ENCODE results near the gene PDCD11. TPM values are rescaled to one million over a fixed set of nuclear protein-coding genes. Genes with fewer than 3 reads are reported as not detected.
"Not testable (repeated sequence)": the region's sequence is repeated elsewhere in the genome, so short reads cannot be mapped to it uniquely, and the experiment has no call there.

Gene PDCD11
- total and polyA plus RNA-seq, 5 donors from 2014 or later, result 7.1 to 26.9 (median 9.5) TPM

DNA sequence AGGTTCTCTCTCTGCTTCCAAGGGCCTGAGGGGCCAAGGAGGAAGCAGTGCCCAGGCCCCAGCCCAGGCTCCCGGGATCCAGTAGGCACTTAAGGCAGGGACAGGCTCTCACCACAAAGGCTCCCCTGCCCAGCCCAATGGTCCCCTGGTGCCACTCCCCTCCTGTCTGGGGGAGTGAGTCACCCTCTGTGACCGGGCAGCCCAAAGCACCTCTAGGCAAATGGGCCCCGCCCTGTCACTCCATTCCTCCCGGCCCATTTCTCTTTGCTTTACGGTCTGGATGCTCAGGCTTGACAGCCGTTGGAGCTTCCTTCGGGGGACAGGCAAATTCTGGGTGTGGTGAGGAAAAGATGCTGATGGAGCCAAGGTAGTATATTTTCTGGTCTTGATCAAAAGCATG lies 82.7 kb downstream of the PDCD11 start, which contains the start of gene CALHM3:
Gene CALHM3 (minus strand): TSS at position 106 of the 400 bp plus-strand sequence. CDS start 208 bp downstream, outside the sequence.
- Histone ChIP-seq H3K4me3 (ENCODE audit: low read depth, low read length) (no peak within 1 kb of the TSS), H3K27ac (ENCODE audit: insufficient read depth, low read length, poor library complexity, severe bottlenecking) (no peak within 1 kb of the TSS), H3K9me3 (ENCODE audit: control insufficient read depth in 2 of 2, low read length in 2 of 2) (no peaks in the 10 kb centered on the region), H3K36me3 (ENCODE audit: control insufficient read depth, insufficient read depth, low read length) (no peaks in the 10 kb centered on the region), H3K27me3 (ENCODE audit: control insufficient read depth, insufficient read depth, low read length) (no peaks in the 10 kb centered on the region), H3K4me1 (ENCODE audit: control insufficient read depth, insufficient read depth, low read length, poor library complexity, severe bottlenecking) (no peaks in the 10 kb centered on the region)
- no peak for DNase-seq
- H3K27me3 Mint-ChIP-seq, result peaks cover under 1% of the 10 kb centered on the region
- H3K4me1 Mint-ChIP-seq, result peaks cover 0 to 11% (median 5%) of the 10 kb centered on the region in 4 donors
- no peaks in the 10 kb centered on the region for H3K9me3 Mint-ChIP-seq
- peak within 1 kb of the TSS in 1 of 3 donors; percentile 13 for H3K27ac Mint-ChIP-seq
- no peak for ATAC-seq (ENCODE audit: low read depth in 2 of 2)
- H3K4me3 Mint-ChIP-seq, result no peak within 1 kb of the TSS
- no peaks in the 10 kb centered on the region for H3K36me3 Mint-ChIP-seq

DNA sequence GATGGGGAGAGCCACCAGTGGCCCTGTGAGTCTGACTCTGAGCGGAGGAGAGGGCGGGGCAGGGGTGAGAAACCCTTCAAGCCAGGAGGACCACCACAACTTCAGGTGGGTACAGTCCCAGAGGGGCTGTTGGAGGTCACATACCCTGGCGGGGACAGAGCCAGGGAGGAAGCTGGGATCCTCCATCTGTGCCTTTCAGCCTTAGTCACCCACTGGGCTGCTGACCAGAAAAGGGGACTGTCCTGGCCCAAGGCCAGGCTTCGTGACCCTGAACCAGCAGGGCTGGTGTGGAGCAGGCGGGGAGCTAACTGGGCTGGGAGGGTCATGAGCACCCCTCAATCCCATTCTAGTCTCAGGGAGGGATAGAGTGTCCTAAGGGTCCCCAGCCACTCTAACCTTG lies 84.1 kb downstream of the PDCD11 start:
- H3K4me1 Mint-ChIP-seq, result peaks cover 0 to 11% (median 5%) of the 10 kb centered on the region in 4 donors
- Histone ChIP-seq H3K27me3 (ENCODE audit: control insufficient read depth, insufficient read depth, low read length) (no peaks in the 10 kb centered on the region), H3K27ac (ENCODE audit: insufficient read depth, low read length, poor library complexity, severe bottlenecking) (no peak overlapping the region), H3K9me3 (ENCODE audit: control insufficient read depth in 2 of 2, low read length in 2 of 2) (no peaks in the 10 kb centered on the region), H3K4me1 (ENCODE audit: control insufficient read depth, insufficient read depth, low read length, poor library complexity, severe bottlenecking) (no peaks in the 10 kb centered on the region), H3K36me3 (ENCODE audit: control insufficient read depth, insufficient read depth, low read length) (no peaks in the 10 kb centered on the region), H3K4me3 (ENCODE audit: low read depth, low read length) (no peak overlapping the region)
- no peak for ATAC-seq (ENCODE audit: low read depth in 2 of 2)
- no peaks in the 10 kb centered on the region for H3K36me3 Mint-ChIP-seq
- no peak overlapping the region for H3K4me3 Mint-ChIP-seq
- no peak overlapping the region for H3K27ac Mint-ChIP-seq
- H3K9me3 Mint-ChIP-seq, result no peaks in the 10 kb centered on the region
- no peak for DNase-seq
- no peaks in the 10 kb centered on the region for H3K27me3 Mint-ChIP-seq

DNA sequence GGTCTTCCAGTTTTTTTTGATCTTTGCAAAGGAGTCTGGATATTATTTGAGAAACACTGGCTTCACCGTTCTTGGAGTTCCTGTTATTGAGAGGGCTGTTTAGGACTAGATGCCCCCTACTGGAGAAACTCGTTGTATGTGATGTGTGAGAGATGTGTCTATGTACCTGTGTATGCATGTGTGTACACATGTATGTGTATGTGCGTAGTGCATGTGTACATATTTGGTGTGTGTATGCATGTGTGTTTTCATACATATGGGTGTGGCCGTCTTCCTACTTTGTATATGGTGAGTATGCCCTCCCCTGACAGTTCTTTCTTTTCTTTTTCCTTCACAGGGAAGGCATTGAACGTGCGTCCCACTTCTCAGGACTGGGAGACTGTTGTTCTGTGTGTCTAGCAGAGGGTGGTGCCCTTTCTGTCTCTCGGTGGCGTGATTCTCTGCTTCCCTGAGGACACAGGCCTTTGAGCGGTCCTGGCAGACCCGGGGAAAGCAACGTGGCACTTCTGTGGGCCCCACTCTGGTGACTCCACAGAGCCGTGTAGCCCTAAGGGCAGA lies 85.6 kb downstream of the PDCD11 start:
- DNase-seq (peak in 2 of 3 donors; percentile 72 to 87), ATAC-seq (ENCODE audit: low read depth in 2 of 2) (peak; percentile 77 to 81)
- Mint-ChIP-seq H3K4me3 (no peak overlapping the region), H3K9me3 (no peaks in the 10 kb centered on the region), H3K27ac (peak overlapping the region in 1 of 3 donors; percentile 39), H3K4me1 (peaks cover 0 to 11% (median 9%) of the 10 kb centered on the region in 4 donors), H3K36me3 (no peaks in the 10 kb centered on the region), H3K27me3 (no peaks in the 10 kb centered on the region)
- Histone ChIP-seq H3K36me3 (ENCODE audit: control insufficient read depth, insufficient read depth, low read length) (no peaks in the 10 kb centered on the region), H3K9me3 (ENCODE audit: control insufficient read depth in 2 of 2, low read length in 2 of 2) (no peaks in the 10 kb centered on the region), H3K27ac (ENCODE audit: insufficient read depth, low read length, poor library complexity, severe bottlenecking) (no peak overlapping the region), H3K4me3 (ENCODE audit: low read depth, low read length) (no peak overlapping the region), H3K27me3 (ENCODE audit: control insufficient read depth, insufficient read depth, low read length) (no peaks in the 10 kb centered on the region), H3K4me1 (ENCODE audit: control insufficient read depth, insufficient read depth, low read length, poor library complexity, severe bottlenecking) (no peaks in the 10 kb centered on the region)

DNA sequence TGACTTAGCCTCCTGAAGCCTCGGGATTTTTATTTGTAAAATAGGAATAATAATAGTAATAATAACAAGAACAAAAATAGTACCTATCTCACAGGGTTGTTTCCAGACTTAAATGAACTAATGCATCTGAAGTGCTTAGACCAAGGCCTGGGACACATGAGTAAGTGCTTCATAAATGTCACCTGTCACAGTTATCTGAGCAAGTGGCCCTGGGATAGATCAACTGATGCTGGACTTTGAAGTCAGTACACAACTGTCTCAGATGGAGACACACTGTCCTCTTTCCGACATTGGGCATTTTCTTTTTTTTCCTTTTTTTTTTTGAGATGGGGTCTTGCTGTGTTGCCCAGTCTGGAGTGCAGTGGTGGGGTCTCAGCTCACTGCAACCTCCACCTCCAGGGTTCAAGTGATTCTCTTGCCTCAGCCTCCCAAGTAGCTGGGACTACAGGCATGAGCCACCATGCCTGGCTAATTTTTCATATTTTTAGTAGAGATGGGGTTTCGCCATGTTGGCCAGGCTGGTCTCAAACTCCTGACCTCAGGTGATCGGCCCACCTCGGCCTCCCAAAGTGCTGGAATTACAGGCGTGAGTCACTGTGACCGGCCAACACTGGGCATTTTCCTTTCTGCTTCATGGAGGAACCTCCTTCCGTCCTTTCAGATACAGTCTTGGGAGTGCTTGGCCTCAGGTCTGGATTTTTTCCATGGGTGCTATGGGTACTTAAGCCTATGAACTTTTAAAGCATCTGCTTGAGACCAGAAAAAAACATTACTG lies 90.4 kb downstream of the PDCD11 start:
- ATAC-seq (ENCODE audit: low read depth in 2 of 2); H3K36me3 Mint-ChIP-seq; H3K36me3 ChIP-seq (ENCODE audit: control insufficient read depth, insufficient read depth, low read length); H3K27me3 Mint-ChIP-seq; H3K4me3 ChIP-seq (ENCODE audit: low read depth, low read length); H3K27ac Mint-ChIP-seq; DNase-seq; H3K4me1 ChIP-seq (ENCODE audit: control insufficient read depth, insufficient read depth, low read length, poor library complexity, severe bottlenecking); H3K9me3 Mint-ChIP-seq; H3K27ac ChIP-seq (ENCODE audit: insufficient read depth, low read length, poor library complexity, severe bottlenecking); H3K27me3 ChIP-seq (ENCODE audit: control insufficient read depth, insufficient read depth, low read length); H3K4me3 Mint-ChIP-seq; H3K9me3 ChIP-seq (ENCODE audit: control insufficient read depth in 2 of 2, low read length in 2 of 2): not testable (repeated sequence)
- H3K4me1 Mint-ChIP-seq, result peaks cover 0 to 27% (median 8%) of the 10 kb centered on the region in 4 donors

DNA sequence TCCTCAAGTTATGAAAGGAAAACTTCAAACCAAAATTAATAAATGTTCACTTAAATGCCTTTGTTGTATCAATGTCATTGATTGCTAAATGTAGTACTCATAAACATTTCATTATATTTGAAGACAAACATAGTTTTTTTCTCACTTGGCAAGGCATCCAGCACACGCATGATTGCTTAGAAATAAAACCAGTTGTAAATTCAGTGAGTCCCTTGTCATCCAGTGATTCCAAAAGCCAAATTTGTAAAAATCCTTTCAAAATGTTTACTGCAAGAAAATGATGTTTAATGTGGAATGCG lies 90.9 kb downstream of the PDCD11 start:
- H3K4me1 ChIP-seq (ENCODE audit: control insufficient read depth, insufficient read depth, low read length, poor library complexity, severe bottlenecking), result peaks cover 7% of the 10 kb centered on the region
- ATAC-seq (ENCODE audit: low read depth in 2 of 2), result no peak

DNA sequence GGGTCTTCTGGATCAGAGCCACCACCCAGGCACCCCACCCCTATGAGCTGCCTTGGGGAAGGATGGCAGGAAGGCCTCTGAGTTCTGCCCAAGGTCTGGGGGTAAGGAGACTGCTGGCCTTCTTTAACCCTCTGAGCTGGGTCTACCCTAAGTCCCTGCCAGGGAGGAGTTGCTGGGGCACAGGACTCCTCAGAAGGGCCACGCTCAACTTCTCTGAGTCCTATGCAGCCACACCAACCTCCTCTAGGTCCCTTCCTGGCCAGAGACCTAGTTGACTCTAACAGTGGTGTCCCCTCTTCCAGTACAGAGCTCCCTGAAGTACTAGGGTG lies 94.5 kb downstream of the PDCD11 start:
- Histone ChIP-seq H3K4me1 (ENCODE audit: control insufficient read depth, insufficient read depth, low read length, poor library complexity, severe bottlenecking) (peaks cover 17% of the 10 kb centered on the region), H3K27me3 (ENCODE audit: control insufficient read depth, insufficient read depth, low read length) (peaks cover 11% of the 10 kb centered on the region), H3K36me3 (ENCODE audit: control insufficient read depth, insufficient read depth, low read length) (no peaks in the 10 kb centered on the region), H3K9me3 (ENCODE audit: control insufficient read depth in 2 of 2, low read length in 2 of 2) (no peaks in the 10 kb centered on the region), H3K4me3 (ENCODE audit: low read depth, low read length) (no peak overlapping the region), H3K27ac (ENCODE audit: insufficient read depth, low read length, poor library complexity, severe bottlenecking) (no peak overlapping the region)
- no peak for DNase-seq
- peaks cover 0 to 2% (median 0%) of the 10 kb centered on the region in 7 donors for H3K9me3 Mint-ChIP-seq
- no peaks in the 10 kb centered on the region for H3K36me3 Mint-ChIP-seq
- H3K4me1 Mint-ChIP-seq, result peaks cover 0 to 40% (median 7%) of the 10 kb centered on the region in 4 donors
- peak in 1 of 2 donors; percentile 21 for ATAC-seq (ENCODE audit: low read depth in 2 of 2)
- H3K27ac Mint-ChIP-seq, result no peak overlapping the region
- H3K4me3 Mint-ChIP-seq, result no peak overlapping the region
- H3K27me3 Mint-ChIP-seq, result peaks cover 30% of the 10 kb centered on the region

More for the DNA sequence above, 90.9 kb downstream of the PDCD11 start:
- no peak overlapping the region for H3K4me3 Mint-ChIP-seq
- Histone ChIP-seq H3K27me3 (ENCODE audit: control insufficient read depth, insufficient read depth, low read length) (no peaks in the 10 kb centered on the region), H3K9me3 (ENCODE audit: control insufficient read depth in 2 of 2, low read length in 2 of 2) (no peaks in the 10 kb centered on the region), H3K4me3 (ENCODE audit: low read depth, low read length) (no peak overlapping the region), H3K36me3 (ENCODE audit: control insufficient read depth, insufficient read depth, low read length) (no peaks in the 10 kb centered on the region), H3K27ac (ENCODE audit: insufficient read depth, low read length, poor library complexity, severe bottlenecking) (no peak overlapping the region)
- H3K4me1 Mint-ChIP-seq, result peaks cover 0 to 28% (median 5%) of the 10 kb centered on the region in 4 donors
- no peaks in the 10 kb centered on the region for H3K9me3 Mint-ChIP-seq
- no peak for DNase-seq
- peaks cover 5% of the 10 kb centered on the region for H3K27me3 Mint-ChIP-seq
- H3K27ac Mint-ChIP-seq, result no peak overlapping the region
- no peaks in the 10 kb centered on the region for H3K36me3 Mint-ChIP-seq

DNA sequence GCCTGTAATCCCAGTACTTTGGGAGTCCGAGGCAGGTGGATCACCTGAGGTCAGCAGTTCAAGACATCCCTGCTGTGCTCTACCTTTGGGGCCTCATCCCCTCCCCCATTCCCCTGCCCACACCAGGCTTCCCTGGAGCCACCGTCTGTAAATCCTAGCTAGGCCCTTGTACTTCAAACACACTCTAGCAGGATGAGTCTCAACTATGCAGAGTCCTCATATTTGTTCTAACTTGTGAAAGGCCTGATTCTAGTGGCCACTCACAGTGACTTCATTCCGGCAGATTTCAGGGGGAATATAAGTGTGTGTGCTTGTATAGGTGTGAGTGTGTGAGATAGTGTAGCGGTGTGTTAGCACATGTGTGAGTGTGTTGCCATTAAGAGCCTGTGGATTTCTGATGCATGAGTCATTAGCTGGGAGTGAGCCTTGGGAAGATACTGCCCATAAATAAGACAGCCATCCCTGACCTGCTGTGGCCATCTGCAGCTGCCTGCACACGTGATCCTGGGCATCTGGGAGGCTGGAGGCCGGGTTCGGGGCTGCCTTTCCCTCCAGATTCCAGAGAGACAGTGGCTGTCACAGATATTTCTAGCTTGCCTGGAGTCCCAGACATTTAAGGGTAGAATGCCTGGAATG lies 95.4 kb downstream of the PDCD11 start:
- Histone ChIP-seq H3K4me1 (ENCODE audit: control insufficient read depth, insufficient read depth, low read length, poor library complexity, severe bottlenecking) (peaks cover 17% of the 10 kb centered on the region), H3K36me3 (ENCODE audit: control insufficient read depth, insufficient read depth, low read length) (no peaks in the 10 kb centered on the region), H3K4me3 (ENCODE audit: low read depth, low read length) (no peak overlapping the region), H3K9me3 (ENCODE audit: control insufficient read depth in 2 of 2, low read length in 2 of 2) (no peaks in the 10 kb centered on the region), H3K27ac (ENCODE audit: insufficient read depth, low read length, poor library complexity, severe bottlenecking) (no peak overlapping the region), H3K27me3 (ENCODE audit: control insufficient read depth, insufficient read depth, low read length) (peaks cover 16% of the 10 kb centered on the region)
- DNase-seq, result no peak
- H3K27ac Mint-ChIP-seq, result peak overlapping the region in 1 of 3 donors; percentile 1
- no peaks in the 10 kb centered on the region for H3K36me3 Mint-ChIP-seq
- peaks cover 0 to 39% (median 7%) of the 10 kb centered on the region in 4 donors for H3K4me1 Mint-ChIP-seq
- peak overlapping the region in 2 of 4 donors; percentile 29 to 86 for H3K4me3 Mint-ChIP-seq
- ATAC-seq (ENCODE audit: low read depth in 2 of 2), result no peak
- peaks cover 0 to 2% (median 0%) of the 10 kb centered on the region in 7 donors for H3K9me3 Mint-ChIP-seq
- peaks cover 39% of the 10 kb centered on the region for H3K27me3 Mint-ChIP-seq

Measured in CD4-positive, CD25-positive, alpha-beta regulatory T cell (primary cell).